Choroid plexus epithelial cell (primary cell): ENCODE measurements around the gene MRTFA.
A peak's percentile ranks its signal among the peaks of the same experiment; 100 is the strongest.

Experiments used
- DNase-seq: peaks from one replicate; pipeline ENCODE4 v3.0.0-alpha.2; 2010; ENCODE audit warnings: low read depth
- H3K4me3 ChIP-seq: 2 replicates; pipeline ENCODE4 v1.5.1; 2011; ENCODE audit warnings: low read depth, mild to moderate bottlenecking, control low read depth, low read length, moderate library complexity
- CTCF ChIP-seq: conservative IDR thresholded peaks from 2 replicates; pipeline ENCODE4 v1.5.1; 2011; ENCODE audit warnings: low read depth, mild to moderate bottlenecking, control low read depth, inconsistent platforms, low read length, moderate library complexity

The MRTFA gene

DNA sequence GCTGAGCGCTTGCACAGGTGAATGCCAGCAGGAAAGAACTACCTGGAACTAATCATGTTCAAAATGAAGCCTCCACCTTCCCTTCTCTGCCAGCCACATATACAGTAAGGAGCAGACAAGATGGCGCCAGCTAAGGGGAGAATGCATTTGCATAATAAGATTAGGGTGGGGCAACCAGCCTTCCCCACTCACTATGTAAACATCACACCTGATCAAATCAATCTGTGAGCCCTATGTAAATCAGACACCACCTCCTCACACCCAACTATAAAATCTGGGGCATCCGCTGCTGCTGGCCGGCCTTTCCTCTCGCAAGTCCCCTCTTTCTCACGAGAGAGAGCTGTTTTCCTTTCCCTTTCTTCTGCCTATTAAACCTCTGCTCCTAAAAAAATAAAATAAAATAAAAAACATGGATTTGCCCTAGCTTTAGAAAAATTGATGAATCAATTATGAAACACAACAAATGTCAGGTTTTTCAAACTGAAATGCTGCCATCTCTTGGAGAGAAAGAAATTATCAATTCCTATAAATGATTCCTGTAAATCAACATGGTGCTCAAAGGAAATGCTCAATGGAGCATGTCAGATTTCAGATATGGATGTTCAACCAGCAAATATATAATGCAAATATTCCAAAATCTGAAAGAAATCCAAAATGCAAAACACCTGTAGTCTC lies 157.3 kb downstream of the MRTFA start:
- no peak for DNase-seq
- peak; percentile 30 for TF ChIP-seq CTCF
- H3K4me3 ChIP-seq: no peak overlapping the region

GRCh38 chr22:40478338-40479125 lies 158.0 kb downstream of the MRTFA start:
- no peak overlapping the region for H3K4me3 ChIP-seq
- no peak for DNase-seq
- TF ChIP-seq CTCF: no peak

DNA sequence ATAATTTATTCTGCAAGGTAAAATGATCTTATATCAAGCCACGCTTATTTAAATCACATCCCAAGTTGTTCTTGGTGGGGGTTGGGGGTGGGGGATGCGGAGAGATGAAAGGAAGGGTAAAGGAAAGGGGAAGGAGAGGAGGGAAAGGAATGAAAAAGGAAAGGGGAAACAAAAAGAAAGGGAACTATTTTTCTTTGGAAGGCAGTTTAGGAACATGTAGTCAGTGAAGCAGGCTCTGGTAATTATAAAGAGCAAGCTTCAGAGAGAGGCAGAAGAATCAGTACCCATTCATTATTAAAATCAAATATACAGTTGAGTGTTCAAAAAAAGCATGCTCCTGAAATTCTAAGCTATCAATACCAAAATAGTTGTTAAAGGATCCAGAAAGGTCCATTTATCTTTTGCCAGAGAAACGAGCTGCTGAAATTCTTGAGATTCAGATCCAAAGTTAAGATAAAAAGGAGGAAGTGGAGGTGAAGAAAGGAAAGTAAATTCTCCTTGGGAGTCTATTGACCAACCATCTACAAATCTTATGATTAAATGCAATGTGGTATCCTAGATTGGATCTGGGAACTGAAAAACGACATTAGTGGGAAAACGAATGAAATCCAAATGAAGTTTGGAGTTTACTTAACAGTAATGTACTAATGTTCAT lies 158.7 kb downstream of the MRTFA start:
- no peak for DNase-seq
- TF ChIP-seq CTCF: no peak
- no peak overlapping the region for H3K4me3 ChIP-seq

GRCh38 chr22:40476341-40476740 lies 160.2 kb downstream of the MRTFA start:
- H3K4me3 ChIP-seq: no peak overlapping the region
- no peak for TF ChIP-seq CTCF
- no peak for DNase-seq

GRCh38 chr22:40473703-40474102 lies 162.8 kb downstream of the MRTFA start:
- no peak for DNase-seq
- H3K4me3 ChIP-seq: no peak overlapping the region
- TF ChIP-seq CTCF: no peak

GRCh38 chr22:40472579-40472978 lies 163.9 kb downstream of the MRTFA start:
- H3K4me3 ChIP-seq: no peak overlapping the region
- no peak for TF ChIP-seq CTCF
- no peak for DNase-seq
